Vagina (tissue), 2 donors: ENCODE results near the gene CCDC18.

Source experiments
- CTCF ChIP-seq, 3 experiments: fragments of 450-650 bp in 2 of 3; fragments of 200-600 bp in 1 of 3; sonication (generic) in 1 of 3; IDR thresholded peaks; one replicate each; pipeline ENCODE4 v1.5.1; 2017 to 2019; ENCODE audit warnings: antibody characterized with exemption in 3 of 3, mild to moderate bottlenecking in 2 of 3, moderate library complexity in 2 of 3
- POLR2A ChIP-seq, 2 donors: fragments of 450-650 bp; IDR thresholded peaks; one replicate each; pipeline ENCODE4 v1.6.1; 2017; ENCODE audit warnings: antibody characterized with exemption in 2 of 2, mild to moderate bottlenecking in 2 of 2, moderate library complexity in 2 of 2
- POLR2AphosphoS5 ChIP-seq, 2 donors: sonication (generic); formaldehyde crosslinking; IDR thresholded peaks; one replicate each; pipeline ENCODE4 v1.9.0; 2017; ENCODE audit warnings: antibody characterized with exemption in 2 of 2, mild to moderate bottlenecking in 2 of 2, low read depth in 1 of 2; ENCODE audit not compliant: insufficient read depth in 1 of 2

- TF ChIP-seq CTCF (IDR thresholded peaks at IDR 0.05) (peak in 1 of 3 experiments; percentile 16), POLR2A (IDR thresholded peaks at IDR 0.05) (peak in 1 of 2 donors; percentile 98), POLR2AphosphoS5 (IDR thresholded peaks at IDR 0.05; ENCODE audit: insufficient read depth in 1 of 2, low read depth in 1 of 2) (peak; percentile 74 to 100)
Observed at GRCh38 chr1:93179886-93180722, 420 bp upstream of the CCDC18 start, which contains the start of gene TMED5.
